HEK293T (cell line): ENCODE data around the gene NIPSNAP3A.

Experiments used
- CTCF ChIA-PET: fragments of 350-600 bp; formaldehyde crosslinking; extraction: SDS; loops from one replicate; lab custom pipeline; 2021; ENCODE audit warnings: antibody characterized with exemption, inconsistent platforms; lab: Yijun Ruan, JAX
- POLR2A ChIA-PET: fragments of 350-600 bp; formaldehyde crosslinking; extraction: SDS; loops from one replicate; lab custom pipeline; 2020; ENCODE audit warnings: antibody characterized with exemption, inconsistent platforms; lab: Yijun Ruan, JAX
- DNase-seq: peaks from one replicate; pipeline ENCODE4 v3.0.0; 2012; ENCODE audit warnings: mixed read lengths; ENCODE audit errors: extremely low spot score
- ARNT ChIP-seq: fragments of 450-650 bp; IDR thresholded peaks from 2 replicates; pipeline ENCODE4 v1.6.1; 2017; ENCODE audit warnings: mild to moderate bottlenecking
- BHLHE40 ChIP-seq: fragments of 450-650 bp; IDR thresholded peaks from 2 replicates; pipeline ENCODE4 v1.6.1; 2016; ENCODE audit warnings: mild to moderate bottlenecking, moderate library complexity, borderline replicate concordance
- CTBP1 ChIP-seq: fragments of 450-650 bp; IDR thresholded peaks from 2 replicates; pipeline ENCODE4 v1.6.1; 2016; ENCODE audit warnings: borderline replicate concordance
- ELF4 ChIP-seq: fragments of 450-650 bp; IDR thresholded peaks from 2 replicates; pipeline ENCODE4 v1.6.1; 2017; ENCODE audit warnings: antibody characterized with exemption
- FOXA1 ChIP-seq: fragments of 450-650 bp; IDR thresholded peaks from 2 replicates; pipeline ENCODE4 v1.6.1; 2016; ENCODE audit warnings: mild to moderate bottlenecking
- FOXK2 ChIP-seq: fragments of 450-650 bp; IDR thresholded peaks from 2 replicates; pipeline ENCODE4 v1.6.1; 2016; ENCODE audit warnings: mild to moderate bottlenecking
- FOXM1 ChIP-seq: fragments of 450-650 bp; IDR thresholded peaks from 2 replicates; pipeline ENCODE4 v1.6.1; 2017; ENCODE audit warnings: mild to moderate bottlenecking, borderline replicate concordance
- HDGF ChIP-seq: fragments of 450-650 bp; IDR thresholded peaks from 2 replicates; pipeline ENCODE4 v1.6.1; 2017; ENCODE audit warnings: antibody characterized with exemption, borderline replicate concordance
- L3MBTL2 ChIP-seq: fragments of 450-650 bp; conservative IDR thresholded peaks from 2 replicates; pipeline ENCODE4 v1.6.1; 2016; ENCODE audit warnings: mild to moderate bottlenecking
- LEF1 ChIP-seq: fragments of 450-650 bp; IDR thresholded peaks from 2 replicates; pipeline ENCODE4 v1.6.1; 2017; ENCODE audit warnings: mild to moderate bottlenecking, borderline replicate concordance
- NFRKB ChIP-seq: fragments of 450-650 bp; IDR thresholded peaks from 2 replicates; pipeline ENCODE4 v1.6.1; 2016; ENCODE audit warnings: mild to moderate bottlenecking, moderate library complexity
- PKNOX1 ChIP-seq: fragments of 450-650 bp; IDR thresholded peaks from 2 replicates; pipeline ENCODE4 v1.6.1; 2016
- SP1 ChIP-seq: fragments of 450-650 bp; IDR thresholded peaks from 2 replicates; pipeline ENCODE4 v1.6.1; 2017
- SUZ12 ChIP-seq: fragments of 450-650 bp; IDR thresholded peaks from 2 replicates; pipeline ENCODE4 v1.6.1; 2016; ENCODE audit warnings: mild to moderate bottlenecking
- TARDBP ChIP-seq: fragments of 450-650 bp; IDR thresholded peaks from 2 replicates; pipeline ENCODE4 v1.6.1; 2016
- ZNF384 ChIP-seq: fragments of 450-650 bp; IDR thresholded peaks from 2 replicates; pipeline ENCODE4 v1.6.1; 2016

The NIPSNAP3A gene

GRCh38 chr9:104778802-104779201 lies 31.3 kb downstream of the NIPSNAP3A start:
- TF ChIP-seq CTBP1 = no peak
- no peak for TF ChIP-seq BHLHE40
- TF ChIP-seq L3MBTL2 = no peak
- TF ChIP-seq TARDBP = no peak
- no peak for TF ChIP-seq PKNOX1
- no peak for TF ChIP-seq NFRKB
- TF ChIP-seq SP1 = no peak
- TF ChIP-seq ELF4 = no peak
- TF ChIP-seq ARNT = no peak
- no peak for TF ChIP-seq LEF1
- ChIA-PET POLR2A (no interaction called here), CTCF (no interaction called here)
- no peak for DNase-seq

GRCh38 chr9:104779334-104779733 lies 31.9 kb downstream of the NIPSNAP3A start:
- ChIA-PET POLR2A (no interaction called here), CTCF (no interaction called here)
- TF ChIP-seq SUZ12 (no peak), TARDBP (no peak), PKNOX1 (no peak), ARNT (no peak), LEF1 (no peak), ELF4 (no peak), NFRKB (no peak), BHLHE40 (no peak), FOXA1 (no peak), L3MBTL2 (no peak)
- DNase-seq = no peak

- no peak for DNase-seq
- ChIA-PET CTCF (interaction anchor here (0.8 kb wide), 2 partner anchors 81 to 639 kb away, joined by 3 read pairs; no protein-coding TSS in a partner anchor), POLR2A (no interaction called here)
- TF ChIP-seq FOXA1 (no peak), SP1 (no peak), L3MBTL2 (no peak), NFRKB (no peak), FOXM1 (no peak), HDGF (no peak)
Measured at GRCh38 chr9:104779946-104780535, 32.6 kb downstream of the NIPSNAP3A start.

- no peak for DNase-seq
- POLR2A ChIA-PET = no interaction called here
- TF ChIP-seq TARDBP = no peak
- TF ChIP-seq SUZ12 = no peak
- TF ChIP-seq HDGF = no peak
- TF ChIP-seq NFRKB = no peak
- no peak for TF ChIP-seq FOXA1
- no peak for TF ChIP-seq ZNF384
- TF ChIP-seq PKNOX1 = no peak
- TF ChIP-seq FOXM1 = no peak
- no peak for TF ChIP-seq ARNT
- no peak for TF ChIP-seq CTBP1
- no peak for TF ChIP-seq FOXK2
- no peak for TF ChIP-seq BHLHE40
- TF ChIP-seq LEF1 = no peak
- CTCF ChIA-PET = interaction anchor here (0.6 to 0.8 kb wide), 3 partner anchors 80 to 638 kb away, joined by 3 read pairs; no protein-coding TSS in a partner anchor
Measured at GRCh38 chr9:104780796-104781395, 33.4 kb downstream of the NIPSNAP3A start.

- TF ChIP-seq LEF1 = no peak
- POLR2A ChIA-PET = no interaction called here
- CTCF ChIA-PET = no interaction called here
- no peak for DNase-seq
Measured at GRCh38 chr9:104783588-104783987, 36.1 kb downstream of the NIPSNAP3A start.

GRCh38 chr9:104784098-104784497 lies 36.6 kb downstream of the NIPSNAP3A start:
- no peak for DNase-seq
- POLR2A ChIA-PET = no interaction called here
- no peak for TF ChIP-seq FOXK2
- no peak for TF ChIP-seq HDGF
- TF ChIP-seq SP1 = no peak
- CTCF ChIA-PET = no interaction called here

GRCh38 chr9:104786293-104786692 lies 38.8 kb downstream of the NIPSNAP3A start:
- ChIA-PET CTCF (interaction anchor here (0.6 kb wide), 1 partner anchor 318 kb away, joined by 3 read pairs; no protein-coding TSS in a partner anchor), POLR2A (no interaction called here)
- TF ChIP-seq SUZ12 (no peak), HDGF (no peak), LEF1 (no peak), CTBP1 (no peak), TARDBP (no peak), SP1 (no peak), BHLHE40 (no peak), ZNF384 (no peak), NFRKB (no peak), L3MBTL2 (no peak), FOXM1 (no peak), ELF4 (no peak), PKNOX1 (no peak), FOXK2 (no peak), ARNT (no peak)
- no peak for DNase-seq
